ENCODE results near the gene RDH11.

RDH11 gene

GRCh38 chr14:67733616-67734015 lies 38.1 kb upstream of the RDH11 start:
- DNase-seq (ENCODE audit: extremely low read depth, low read depth), result no peak
- no peak overlapping the region for H3K4me3 ChIP-seq (replicated peaks; ENCODE audit: low read depth, low read length)
- TF ChIP-seq CTCF (IDR thresholded peaks at IDR 0.05; ENCODE audit: low read depth, low read length, missing control alignments), result no peak

- no peak for DNase-seq (ENCODE audit: extremely low read depth, low read depth)
- TF ChIP-seq CTCF (IDR thresholded peaks at IDR 0.05; ENCODE audit: low read depth, low read length, missing control alignments), result no peak
- no peak overlapping the region for H3K4me3 ChIP-seq (replicated peaks; ENCODE audit: low read depth, low read length)
Observed at GRCh38 chr14:67729072-67729885, 33.7 kb upstream of the RDH11 start.

GRCh38 chr14:67728258-67728657 lies 32.7 kb upstream of the RDH11 start:
- TF ChIP-seq CTCF (IDR thresholded peaks at IDR 0.05; ENCODE audit: low read depth, low read length, missing control alignments), result no peak
- H3K4me3 ChIP-seq (replicated peaks; ENCODE audit: low read depth, low read length), result no peak overlapping the region
- DNase-seq (ENCODE audit: extremely low read depth, low read depth), result no peak

- H3K4me3 ChIP-seq (replicated peaks; ENCODE audit: low read depth, low read length), result no peak overlapping the region
- no peak for TF ChIP-seq CTCF (IDR thresholded peaks at IDR 0.05; ENCODE audit: low read depth, low read length, missing control alignments)
- DNase-seq (ENCODE audit: extremely low read depth, low read depth), result no peak
Observed at GRCh38 chr14:67727361-67727760, 31.8 kb upstream of the RDH11 start.

GRCh38 chr14:67725171-67725570 lies 29.6 kb upstream of the RDH11 start:
- TF ChIP-seq CTCF (IDR thresholded peaks at IDR 0.05; ENCODE audit: low read depth, low read length, missing control alignments), result no peak
- no peak for DNase-seq (ENCODE audit: extremely low read depth, low read depth)

GRCh38 chr14:67722293-67722692 lies 26.7 kb upstream of the RDH11 start:
- no peak overlapping the region for H3K4me3 ChIP-seq (replicated peaks; ENCODE audit: low read depth, low read length)
- no peak for DNase-seq (ENCODE audit: extremely low read depth, low read depth)
- TF ChIP-seq CTCF (IDR thresholded peaks at IDR 0.05; ENCODE audit: low read depth, low read length, missing control alignments), result no peak

More at GRCh38 chr14:67725171-67725570, 29.6 kb upstream of the RDH11 start:
- H3K4me3 ChIP-seq (replicated peaks; ENCODE audit: low read depth, low read length), result no peak overlapping the region
